NCI-H1105 (cell line): ENCODE data around the gene ZNF19.
"Not testable (repeated sequence)": the region's sequence is repeated elsewhere in the genome, so short reads cannot be mapped to it uniquely, and the experiment has no call there.

Experiments
- DNase-seq: peaks from one replicate; lab custom pipeline; 2025; lab: John Stamatoyannopoulos, UW

ZNF19 gene

GRCh38 chr16:71489122-71489521 lies at the start of gene ZNF19:
TSS of gene ZNF19 (minus strand) at chr16:71489324. CDS start at chr16:71482114, 7,210 bp downstream.
- no peak for DNase-seq

- DNase-seq: no peak
Measured at GRCh38 chr16:71537643-71538042, 48.5 kb upstream of the ZNF19 start.

- no peak for DNase-seq
Measured at GRCh38 chr16:71536752-71537499, 47.8 kb upstream of the ZNF19 start.

GRCh38 chr16:71532366-71532765 lies 43.2 kb upstream of the ZNF19 start:
- no peak for DNase-seq

- no peak for DNase-seq
Measured at GRCh38 chr16:71528863-71529262, 39.7 kb upstream of the ZNF19 start.

- no peak for DNase-seq
Measured at GRCh38 chr16:71528257-71528656, 39.1 kb upstream of the ZNF19 start.

- no peak for DNase-seq
Measured at GRCh38 chr16:71526111-71526631, 37.0 kb upstream of the ZNF19 start, which contains the start of gene CHST4. TSS of gene CHST4 (plus strand) at chr16:71526426. CDS start at chr16:71536678, 10,252 bp downstream.

- DNase-seq: no peak
Measured at GRCh38 chr16:71524566-71525553, 35.7 kb upstream of the ZNF19 start.

GRCh38 chr16:71520550-71520949 lies 31.4 kb upstream of the ZNF19 start:
- no peak for DNase-seq

- DNase-seq: no peak
Measured at GRCh38 chr16:71515026-71515425, 25.9 kb upstream of the ZNF19 start.

- no peak for DNase-seq
Measured at GRCh38 chr16:71514476-71514875, 25.4 kb upstream of the ZNF19 start.

- no peak for DNase-seq
Measured at GRCh38 chr16:71513302-71513701, 24.2 kb upstream of the ZNF19 start.

- no peak for DNase-seq
Measured at GRCh38 chr16:71507061-71507460, 17.9 kb upstream of the ZNF19 start.

GRCh38 chr16:71504901-71505300 lies 15.8 kb upstream of the ZNF19 start:
- DNase-seq: no peak

GRCh38 chr16:71504051-71504450 lies 14.9 kb upstream of the ZNF19 start:
- DNase-seq: not testable (repeated sequence)

- DNase-seq: no peak
Measured at GRCh38 chr16:71501547-71501946, 12.4 kb upstream of the ZNF19 start.

- no peak for DNase-seq
Measured at GRCh38 chr16:71500964-71501363, 11.8 kb upstream of the ZNF19 start.

GRCh38 chr16:71499775-71500364 lies 10.7 kb upstream of the ZNF19 start:
- peak; percentile 3 for DNase-seq

- no peak for DNase-seq
Measured at GRCh38 chr16:71498031-71498430, 8.9 kb upstream of the ZNF19 start.

GRCh38 chr16:71493213-71493612 lies 4.1 kb upstream of the ZNF19 start:
- no peak for DNase-seq

- DNase-seq: no peak
Measured at GRCh38 chr16:71492786-71493185, 3.7 kb upstream of the ZNF19 start.

- no peak for DNase-seq
Measured at GRCh38 chr16:71491054-71491453, 1.9 kb upstream of the ZNF19 start.
